Measurements from ENCODE around the gene FMN2. TPM values are rescaled to one million over a fixed set of nuclear protein-coding genes. Genes with fewer than 3 reads are reported as not detected.
A peak's percentile ranks its signal among the peaks of the same experiment; 100 is the strongest.

Gene FMN2
- 1.2 and 1.3 TPM in 2 replicates for polyA plus RNA-seq (2013)

DNA sequence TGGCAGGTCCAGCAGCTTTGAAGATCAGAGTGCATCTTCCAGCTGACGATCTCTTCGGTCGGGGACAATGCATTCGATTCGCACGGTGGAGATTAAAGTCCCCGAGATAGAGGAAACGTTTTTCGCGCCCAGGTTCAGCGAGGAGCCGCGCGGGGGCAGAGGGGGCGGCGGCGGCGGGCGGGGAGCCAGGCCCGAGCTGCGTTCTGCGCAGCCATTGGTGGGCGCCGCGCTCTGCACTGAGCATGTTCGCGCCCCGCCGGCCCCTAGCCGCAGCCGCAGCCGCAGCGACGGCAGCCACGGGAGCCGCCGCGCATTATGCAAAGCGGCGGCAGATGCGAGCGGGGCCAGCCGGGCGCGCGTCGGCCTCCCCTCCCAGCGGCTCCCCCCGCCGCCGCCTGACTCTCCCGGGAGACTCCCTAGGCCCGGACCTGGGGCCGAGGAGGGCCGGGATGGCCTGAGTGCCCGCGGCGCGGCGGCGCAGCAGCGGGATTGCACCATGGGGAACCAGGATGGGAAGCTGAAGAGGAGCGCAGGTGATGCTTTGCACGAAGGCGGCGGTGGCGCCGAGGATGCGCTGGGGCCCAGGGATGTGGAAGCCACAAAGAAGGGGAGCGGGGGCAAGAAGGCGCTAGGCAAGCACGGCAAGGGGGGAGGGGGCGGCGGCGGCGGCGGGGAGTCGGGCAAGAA lies at the start of gene FMN2:
Gene FMN2 (plus strand): TSS at position 270 of the 687 bp plus-strand sequence. CDS start 227 bp downstream, at position 497.
- Histone ChIP-seq H3K18ac (ENCODE audit: low read length) (no peak within 1 kb of the TSS), H3K23ac (ENCODE audit: low read length) (no peak within 1 kb of the TSS), H3K27me3 (ENCODE audit: insufficient read depth, low read length) (peaks cover 32% of the 10 kb centered on the region), H3K4ac (ENCODE audit: low read depth, low read length) (no peak within 1 kb of the TSS), H3K4me3 (ENCODE audit: low read depth, low read length) (peak within 1 kb of the TSS; percentile 52), H2BK12ac (ENCODE audit: low read length) (no peak within 1 kb of the TSS), H4K91ac (ENCODE audit: low read depth, low read length) (no peak within 1 kb of the TSS), H3K4me1 (ENCODE audit: control insufficient read depth in 1 of 2, insufficient read depth in 2 of 2, low read length in 2 of 2) (peaks cover 5 to 17% of the 10 kb centered on the region in 2 experiments), H3K4me2 (ENCODE audit: low read length) (peak within 1 kb of the TSS; percentile 86), H3K36me3 (ENCODE audit: control insufficient read depth in 1 of 2, insufficient read depth in 2 of 2, low read length in 2 of 2) (no peaks in the 10 kb centered on the region), H3K14ac (ENCODE audit: low read length) (no peak within 1 kb of the TSS), H3K9me3 (ENCODE audit: insufficient read depth, low read depth, low read length) (no peaks in the 10 kb centered on the region), H4K8ac (ENCODE audit: low read depth, low read length) (no peak within 1 kb of the TSS), H3K79me2 (ENCODE audit: control insufficient read depth, insufficient read depth, low read length, poor library complexity) (no peaks in the 10 kb centered on the region), H2AK5ac (ENCODE audit: low read length) (no peak within 1 kb of the TSS), H3K9ac (ENCODE audit: low read length) (no peak within 1 kb of the TSS), H3K27ac (ENCODE audit: low read depth, low read length) (no peak within 1 kb of the TSS), H4K12ac (ENCODE audit: low read depth, low read length) (no peak within 1 kb of the TSS), H2BK120ac (ENCODE audit: insufficient read depth, low read length, poor library complexity) (no peak within 1 kb of the TSS), H2AFZ (ENCODE audit: insufficient read depth, low read length, poor library complexity) (peak within 1 kb of the TSS; percentile 3), H2BK5ac (ENCODE audit: low read depth, low read length, poor library complexity) (no peak within 1 kb of the TSS), H3K79me1 (ENCODE audit: low read length) (no peaks in the 10 kb centered on the region)
- no CpG with 5 or more reads among the region's 78 CpGs for WGBS (ENCODE audit: extremely low coverage, insufficient coverage, insufficient read length)
- no peak for DNase-seq

DNA sequence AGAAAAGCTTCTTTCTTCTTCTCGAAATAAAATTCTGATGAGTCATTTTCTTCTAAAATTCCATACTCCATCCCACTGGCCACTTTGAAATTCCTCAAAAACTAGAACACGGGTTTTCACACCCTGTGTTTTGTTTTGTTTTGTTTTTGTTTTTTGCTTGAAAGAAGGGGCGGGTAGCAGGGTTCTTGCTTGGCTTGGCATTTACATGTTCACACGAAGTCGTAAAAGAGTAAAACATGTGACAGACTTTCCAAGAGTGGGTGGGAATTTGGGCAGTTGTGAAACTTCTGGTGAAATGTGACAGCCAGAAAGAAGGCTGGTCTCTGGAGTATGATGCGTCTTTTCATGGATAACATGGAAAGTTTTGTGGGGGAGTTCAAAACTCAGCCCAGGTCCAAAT lies 47.1 kb upstream of the FMN2 start:
- no peaks in the 10 kb centered on the region for H3K4me1 ChIP-seq (ENCODE audit: control insufficient read depth in 1 of 2, insufficient read depth in 2 of 2, low read length in 2 of 2)
- no peak overlapping the region for H4K12ac ChIP-seq (ENCODE audit: low read depth, low read length)
- no peak overlapping the region for H3K9ac ChIP-seq (ENCODE audit: low read length)
- no peak overlapping the region for H2AFZ ChIP-seq (ENCODE audit: insufficient read depth, low read length, poor library complexity)
- DNase-seq, result no peak
- WGBS (ENCODE audit: extremely low coverage, insufficient coverage, insufficient read length), result no CpG with 5 or more reads among the region's 6 CpGs
- H2AK5ac ChIP-seq (ENCODE audit: low read length), result no peak overlapping the region
- H4K8ac ChIP-seq (ENCODE audit: low read depth, low read length), result no peak overlapping the region
- H3K79me2 ChIP-seq (ENCODE audit: control insufficient read depth, insufficient read depth, low read length, poor library complexity), result no peaks in the 10 kb centered on the region
- no peak overlapping the region for H3K4me3 ChIP-seq (ENCODE audit: low read depth, low read length)
- no peaks in the 10 kb centered on the region for H3K9me3 ChIP-seq (ENCODE audit: insufficient read depth, low read depth, low read length)
- H3K36me3 ChIP-seq (ENCODE audit: control insufficient read depth in 1 of 2, insufficient read depth in 2 of 2, low read length in 2 of 2), result no peaks in the 10 kb centered on the region
- no peak overlapping the region for H2BK12ac ChIP-seq (ENCODE audit: low read length)
- H2BK120ac ChIP-seq (ENCODE audit: insufficient read depth, low read length, poor library complexity), result no peak overlapping the region
- no peaks in the 10 kb centered on the region for H3K79me1 ChIP-seq (ENCODE audit: low read length)
- H2BK5ac ChIP-seq (ENCODE audit: low read depth, low read length, poor library complexity), result no peak overlapping the region
- H3K4ac ChIP-seq (ENCODE audit: low read depth, low read length), result no peak overlapping the region
- H4K91ac ChIP-seq (ENCODE audit: low read depth, low read length), result no peak overlapping the region
- H3K18ac ChIP-seq (ENCODE audit: low read length), result no peak overlapping the region
- H3K27ac ChIP-seq (ENCODE audit: low read depth, low read length), result no peak overlapping the region
- no peaks in the 10 kb centered on the region for H3K27me3 ChIP-seq (ENCODE audit: insufficient read depth, low read length)
- H3K4me2 ChIP-seq (ENCODE audit: low read length), result no peak overlapping the region
- no peak overlapping the region for H3K14ac ChIP-seq (ENCODE audit: low read length)
- no peak overlapping the region for H3K23ac ChIP-seq (ENCODE audit: low read length)

DNA sequence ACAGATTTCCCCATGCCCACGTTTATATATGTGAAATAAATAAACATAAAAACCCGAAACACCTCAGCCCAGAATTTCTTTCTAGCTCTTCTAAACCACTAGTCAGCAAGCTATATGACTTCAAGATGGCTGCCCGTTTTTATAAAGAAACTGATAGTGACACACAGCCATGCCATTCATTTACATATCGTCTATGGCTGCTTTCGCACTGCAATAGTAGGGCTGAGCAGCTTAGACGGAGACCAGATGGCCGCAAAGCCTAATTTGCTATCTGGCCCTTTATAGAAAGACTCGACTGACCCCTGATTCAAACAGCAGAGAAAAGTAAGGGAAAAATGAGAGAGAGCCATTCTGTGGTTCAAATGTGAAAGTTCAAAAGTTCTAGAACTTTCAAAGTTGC lies 45.7 kb upstream of the FMN2 start:
- H3K79me1 ChIP-seq (ENCODE audit: low read length), result no peaks in the 10 kb centered on the region
- no peak overlapping the region for H2BK5ac ChIP-seq (ENCODE audit: low read depth, low read length, poor library complexity)
- no peaks in the 10 kb centered on the region for H3K27me3 ChIP-seq (ENCODE audit: insufficient read depth, low read length)
- no peak overlapping the region for H3K14ac ChIP-seq (ENCODE audit: low read length)
- no peak overlapping the region for H3K9ac ChIP-seq (ENCODE audit: low read length)
- no peak overlapping the region for H4K12ac ChIP-seq (ENCODE audit: low read depth, low read length)
- H2AK5ac ChIP-seq (ENCODE audit: low read length), result no peak overlapping the region
- no peak overlapping the region for H4K91ac ChIP-seq (ENCODE audit: low read depth, low read length)
- DNase-seq, result no peak
- H2AFZ ChIP-seq (ENCODE audit: insufficient read depth, low read length, poor library complexity), result no peak overlapping the region
- no peaks in the 10 kb centered on the region for H3K79me2 ChIP-seq (ENCODE audit: control insufficient read depth, insufficient read depth, low read length, poor library complexity)
- no peak overlapping the region for H3K4ac ChIP-seq (ENCODE audit: low read depth, low read length)
- no peak overlapping the region for H2BK120ac ChIP-seq (ENCODE audit: insufficient read depth, low read length, poor library complexity)
- no peak overlapping the region for H2BK12ac ChIP-seq (ENCODE audit: low read length)
- no peaks in the 10 kb centered on the region for H3K9me3 ChIP-seq (ENCODE audit: insufficient read depth, low read depth, low read length)
- no peak overlapping the region for H3K4me2 ChIP-seq (ENCODE audit: low read length)
- no peaks in the 10 kb centered on the region for H3K36me3 ChIP-seq (ENCODE audit: control insufficient read depth in 1 of 2, insufficient read depth in 2 of 2, low read length in 2 of 2)
- H3K23ac ChIP-seq (ENCODE audit: low read length), result no peak overlapping the region
- H3K4me3 ChIP-seq (ENCODE audit: low read depth, low read length), result no peak overlapping the region
- H3K18ac ChIP-seq (ENCODE audit: low read length), result no peak overlapping the region
- no peak overlapping the region for H3K27ac ChIP-seq (ENCODE audit: low read depth, low read length)
- no peak overlapping the region for H4K8ac ChIP-seq (ENCODE audit: low read depth, low read length)
- WGBS (ENCODE audit: extremely low coverage, insufficient coverage, insufficient read length), result no CpG with 5 or more reads among the region's 8 CpGs
- H3K4me1 ChIP-seq (ENCODE audit: control insufficient read depth in 1 of 2, insufficient read depth in 2 of 2, low read length in 2 of 2), result no peaks in the 10 kb centered on the region

DNA sequence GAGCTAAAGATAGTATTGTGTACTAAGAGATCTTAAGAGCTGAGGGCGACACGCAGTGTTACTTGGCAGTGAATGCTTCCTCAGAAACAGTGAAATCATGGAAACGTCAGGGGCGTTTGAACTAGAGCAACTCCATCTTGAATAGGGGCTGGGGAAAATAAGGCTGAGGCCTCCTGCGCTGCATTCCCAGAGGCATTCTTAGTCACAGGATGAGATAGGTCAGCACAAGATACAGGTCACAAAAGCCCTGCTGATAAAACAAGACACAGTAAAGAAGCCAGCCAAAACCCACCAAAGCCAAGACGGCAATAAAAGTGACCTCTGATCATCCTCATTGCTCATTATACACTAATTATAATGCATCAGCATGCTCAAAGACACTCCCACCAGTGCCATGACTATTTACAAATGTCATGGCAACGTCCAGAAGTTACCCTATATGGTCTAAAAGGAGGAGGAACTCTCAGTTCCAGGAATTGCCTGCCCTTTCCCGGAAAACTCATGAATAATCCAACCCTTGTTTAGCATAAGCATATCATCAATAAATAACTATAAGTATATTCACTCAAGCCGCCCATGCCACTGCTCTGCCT lies 37.5 kb upstream of the FMN2 start:
- Histone ChIP-seq H3K9ac (ENCODE audit: low read length) (no peak overlapping the region), H3K14ac (ENCODE audit: low read length) (no peak overlapping the region), H3K18ac (ENCODE audit: low read length) (no peak overlapping the region), H3K4me2 (ENCODE audit: low read length) (no peak overlapping the region), H2AK5ac (ENCODE audit: low read length) (no peak overlapping the region), H3K36me3 (ENCODE audit: control insufficient read depth in 1 of 2, insufficient read depth in 2 of 2, low read length in 2 of 2) (no peaks in the 10 kb centered on the region), H3K9me3 (ENCODE audit: insufficient read depth, low read depth, low read length) (no peaks in the 10 kb centered on the region), H2AFZ (ENCODE audit: insufficient read depth, low read length, poor library complexity) (no peak overlapping the region), H2BK120ac (ENCODE audit: insufficient read depth, low read length, poor library complexity) (no peak overlapping the region), H3K27me3 (ENCODE audit: insufficient read depth, low read length) (no peaks in the 10 kb centered on the region), H3K23ac (ENCODE audit: low read length) (no peak overlapping the region), H3K79me1 (ENCODE audit: low read length) (no peaks in the 10 kb centered on the region), H2BK5ac (ENCODE audit: low read depth, low read length, poor library complexity) (no peak overlapping the region), H3K27ac (ENCODE audit: low read depth, low read length) (no peak overlapping the region), H4K12ac (ENCODE audit: low read depth, low read length) (no peak overlapping the region), H3K79me2 (ENCODE audit: control insufficient read depth, insufficient read depth, low read length, poor library complexity) (no peaks in the 10 kb centered on the region), H4K91ac (ENCODE audit: low read depth, low read length) (no peak overlapping the region), H2BK12ac (ENCODE audit: low read length) (no peak overlapping the region), H4K8ac (ENCODE audit: low read depth, low read length) (no peak overlapping the region), H3K4me1 (ENCODE audit: control insufficient read depth in 1 of 2, insufficient read depth in 2 of 2, low read length in 2 of 2) (no peaks in the 10 kb centered on the region), H3K4me3 (ENCODE audit: low read depth, low read length) (no peak overlapping the region), H3K4ac (ENCODE audit: low read depth, low read length) (no peak overlapping the region)
- WGBS (ENCODE audit: extremely low coverage, insufficient coverage, insufficient read length), result no CpG with 5 or more reads among the region's 9 CpGs
- DNase-seq, result no peak

Data from trophoblast cell (in vitro differentiated cells and primary cell).